SK-N-MC (cell line): ENCODE results near the gene PHACTR3.

Experiments used
- EZH2 ChIP-seq: fragments of 200-600 bp; sonication (generic); IDR thresholded peaks from one replicate; pipeline ENCODE4 v1.6.1; 2017; ENCODE audit warnings: antibody characterized with exemption
- POLR2AphosphoS5 ChIP-seq: IDR thresholded peaks from 2 replicates; pipeline ENCODE4 v1.6.1; 2012; ENCODE audit warnings: mild to moderate bottlenecking, low read depth, low read length, borderline replicate concordance

DNA sequence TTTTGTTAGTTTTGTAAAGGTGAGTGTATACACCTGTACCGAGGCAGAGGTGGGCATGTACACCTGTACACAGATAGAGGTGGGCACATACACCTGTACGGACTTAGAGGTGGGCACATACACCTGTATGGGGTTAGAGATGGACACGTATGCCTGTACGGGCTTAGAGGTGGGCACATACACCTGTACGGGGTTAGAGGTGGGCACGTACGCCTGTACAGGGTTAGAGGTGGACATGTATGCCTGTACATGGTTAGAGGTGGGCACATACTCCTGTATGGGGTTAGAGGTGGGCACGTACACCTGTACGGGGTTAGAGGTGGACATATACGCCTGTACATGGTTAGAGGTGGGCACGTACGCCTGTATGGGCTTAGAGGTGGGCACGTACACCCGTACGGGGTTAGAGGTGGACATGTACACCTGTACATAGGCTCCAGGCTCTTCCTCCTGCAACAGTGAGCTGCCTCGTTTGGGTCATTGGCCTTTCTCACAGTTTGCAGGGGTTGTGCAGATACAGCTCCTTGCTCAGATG, 63.7 kb downstream of the PHACTR3 start:
- TF ChIP-seq EZH2: no peak
- TF ChIP-seq POLR2AphosphoS5: no peak
